Spleen (tissue), 11 donors: ENCODE measurements around the gene GLIS1. TPM values are rescaled to one million over a fixed set of nuclear protein-coding genes. Genes with fewer than 3 reads are reported as not detected.

Source experiments
- DNase-seq: peaks from one replicate; pipeline ENCODE4 v3.0.0-alpha.2; 2020
- H3K27ac ChIP-seq, 8 donors: fragments of 200-600 bp; sonication (generic) in 7 of 8; 1 replicate in 4 of 8; 2 replicates in 4 of 8; pipeline versions ENCODE4 v1.5.0 to v1.8.0; 2016 to 2021; ENCODE audit warnings: inconsistent platforms in 4 of 8, mild to moderate bottlenecking in 4 of 8, moderate library complexity in 1 of 8
- H3K27me3 ChIP-seq, 7 donors: fragments of 200-600 bp; sonication (generic) in 6 of 7; replicated peaks in 1 of 7; 1 replicate in 4 of 7; 2 replicates in 3 of 7; pipeline versions ENCODE4 v1.5.0 to v1.8.0; 2016 to 2021; ENCODE audit warnings: inconsistent platforms in 3 of 7, mild to moderate bottlenecking in 1 of 7
- H3K36me3 ChIP-seq, 6 donors: fragments of 200-600 bp; sonication (generic) in 5 of 6; 1 replicate in 4 of 6; 2 replicates in 2 of 6; pipeline versions ENCODE4 v1.5.0 to v1.8.0; 2016 to 2021; ENCODE audit warnings: inconsistent platforms in 2 of 6
- H3K4me1 ChIP-seq, 6 donors: fragments of 200-600 bp; sonication (generic) in 5 of 6; 1 replicate in 3 of 6; 2 replicates in 3 of 6; pipeline versions ENCODE4 v1.5.0 to v1.8.0; 2016 to 2021; ENCODE audit warnings: inconsistent platforms in 3 of 6
- H3K4me3 ChIP-seq, 8 donors: fragments of 200-600 bp; sonication (generic) in 7 of 8; 1 replicate in 4 of 8; 2 replicates in 4 of 8; pipeline versions ENCODE4 v1.5.0 to v1.8.0; 2016 to 2021; ENCODE audit warnings: inconsistent platforms in 4 of 8, mild to moderate bottlenecking in 4 of 8, moderate library complexity in 2 of 8
- H3K9me3 ChIP-seq, 8 donors: fragments of 200-600 bp; sonication (generic) in 7 of 8; 1 replicate in 4 of 8; 2 replicates in 4 of 8; pipeline versions ENCODE4 v1.5.0 to v1.8.0; 2016 to 2021; ENCODE audit warnings: inconsistent platforms in 4 of 8
- CTCF ChIP-seq, 11 experiments: fragments of 200-600 bp in 7 of 11; fragments of 450-650 bp in 4 of 11; sonication (generic) in 4 of 11; IDR thresholded peaks in 8 of 11; conservative IDR thresholded peaks in 3 of 11; 1 replicate in 7 of 11; 2 replicates in 4 of 11; pipeline versions ENCODE4 v1.4.0 to v1.8.0; 2016 to 2021; ENCODE audit warnings: antibody characterized with exemption in 11 of 11, inconsistent platforms in 4 of 11, mild to moderate bottlenecking in 1 of 11
- POLR2A ChIP-seq, 3 donors: fragments of 450-650 bp; IDR thresholded peaks; one replicate each; pipeline ENCODE4 v1.5.1; 2017; ENCODE audit warnings: antibody characterized with exemption in 3 of 3, mild to moderate bottlenecking in 1 of 3
- POLR2AphosphoS5 ChIP-seq, 3 donors: sonication (generic); formaldehyde crosslinking; IDR thresholded peaks; one replicate each; pipeline ENCODE4 v1.5.1; 2017; ENCODE audit warnings: antibody characterized with exemption in 3 of 3
- WGBS, 5 donors: extraction: QIAGEN DNeasy Blood & Tissue Kit in 3 of 5; methylation state at CpG; one replicate each; pipeline versions ENCODE4 v1.1.5 to v1.1.7; 2013 to 2018; 5-methylcytosine and 5-hydroxymethylcytosine counted together
- intact Hi-C: fragments of 100-400 bp; cut with DNase I; formaldehyde crosslinking; loops from one replicate; pipeline ENCODE4 v1.15.0; 2023; ENCODE audit warnings: low total_unique reads
- polyA plus RNA-seq, 3 donors: library from polyadenylated mRNA; stranded (reverse); fragments of 200-250 nt; gene quantifications; one replicate each; pipeline ENCODE4 v1.2.1, GENCODE V29; 2013
- total RNA-seq, 7 donors: library from RNA; depleted of rRNA in 3 of 7; stranded (reverse); fragments of >200 nt in 3 of 7; fragmentation: NEBNext Ultra II Directional in 4 of 7; extraction: Animal tissue kit (Norgen Biotek cat#: 25700) in 4 of 7; gene quantifications; one replicate each; pipeline versions ENCODE4 v1.1.0 to v1.2.1, GENCODE V29; 2016 to 2021
- donor health status: healthy with polysubstance abuse.
- donor health status: DM: no; HTN: no; CAD: no; lungs with moderate emphysema.
- donor health status: DM: no; HTN: no; CAD: no.
- donor health status: Bipolar disorder and iron deficiency.
- donor health status: healthy.
- donor health status: DM: no; HTN: no; CAD: no.
- donor health status: DM: yes; HTN: yes; CAD: no.

The GLIS1 gene
- total and polyA plus RNA-seq, 10 donors, result 0.04 to 0.39 (median 0.26) TPM; not detected in 5

GRCh38 chr1:53589043-53589887 lies 149.7 kb downstream of the GLIS1 start:
- peaks cover 0 to 5% (median 0%) of the 10 kb centered on the region in 7 donors for H3K27me3 ChIP-seq
- intact Hi-C loops, result no loop called here
- TF ChIP-seq POLR2AphosphoS5 (IDR thresholded peaks at IDR 0.05), result no peak
- TF ChIP-seq POLR2A (IDR thresholded peaks at IDR 0.05), result no peak
- no peak for TF ChIP-seq CTCF (IDR thresholded peaks at IDR 0.05 in 8 of 11, conservative IDR thresholded peaks at IDR 0.05 in 3 of 11)
- peaks cover 0 to 18% (median 3%) of the 10 kb centered on the region in 6 donors for H3K4me1 ChIP-seq
- H3K4me3 ChIP-seq, result no peak overlapping the region
- WGBS, 5 donors, result 89 to 97% (median 91%) methylated on average over 11 of the region's 11 CpGs
- H3K9me3 ChIP-seq, result no peaks in the 10 kb centered on the region
- no peak for DNase-seq
- no peak overlapping the region for H3K27ac ChIP-seq
- no peaks in the 10 kb centered on the region for H3K36me3 ChIP-seq

- intact Hi-C loops, result no loop called here
- Histone ChIP-seq H3K27me3 (no peaks in the 10 kb centered on the region), H3K4me1 (peaks cover 0 to 22% (median 3%) of the 10 kb centered on the region in 6 donors), H3K9me3 (no peaks in the 10 kb centered on the region), H3K36me3 (no peaks in the 10 kb centered on the region), H3K4me3 (no peak overlapping the region), H3K27ac (no peak overlapping the region)
- DNase-seq, result no peak
- TF ChIP-seq POLR2A (IDR thresholded peaks at IDR 0.05) (no peak), CTCF (IDR thresholded peaks at IDR 0.05 in 8 of 11, conservative IDR thresholded peaks at IDR 0.05 in 3 of 11) (no peak), POLR2AphosphoS5 (IDR thresholded peaks at IDR 0.05) (no peak)
- 85 to 91% (median 85%) methylated on average over 6 of the region's 6 CpGs for WGBS, 5 donors
These were observed 150.7 kb downstream of the GLIS1 start for GRCh38 chr1:53588053-53588779.

GRCh38 chr1:53587252-53587988 lies 151.5 kb downstream of the GLIS1 start:
- Histone ChIP-seq H3K36me3 (no peaks in the 10 kb centered on the region), H3K27me3 (no peaks in the 10 kb centered on the region), H3K4me3 (no peak overlapping the region), H3K4me1 (peaks cover 0 to 30% (median 5%) of the 10 kb centered on the region in 6 donors), H3K9me3 (no peaks in the 10 kb centered on the region), H3K27ac (no peak overlapping the region)
- DNase-seq, result peak; percentile 30
- 63 to 90% (median 76%) methylated on average over 4 of the region's 4 CpGs for WGBS, 5 donors
- intact Hi-C loops, result no loop called here
- TF ChIP-seq POLR2A (IDR thresholded peaks at IDR 0.05) (no peak), CTCF (IDR thresholded peaks at IDR 0.05 in 8 of 11, conservative IDR thresholded peaks at IDR 0.05 in 3 of 11) (no peak), POLR2AphosphoS5 (IDR thresholded peaks at IDR 0.05) (no peak)
